GM18870 (cell line): ENCODE measurements around the gene SUGP1.

Source experiments
- ATAC-seq: cut with Tn5 transposase; IDR thresholded peaks from one replicate; pipeline ENCODE4 v1.9.1; 2021; ENCODE audit warnings: moderate library complexity; ENCODE audit not compliant: unreplicated experiment

SUGP1 gene

GRCh38 chr19:19304186-19304965, 15.9 kb downstream of the SUGP1 start:
- ATAC-seq, result no peak

- no peak for ATAC-seq
Measured at GRCh38 chr19:19303411-19303810, 16.9 kb downstream of the SUGP1 start.

GRCh38 chr19:19300613-19301012, 19.7 kb downstream of the SUGP1 start:
- no peak for ATAC-seq

GRCh38 chr19:19297759-19298158, 22.6 kb downstream of the SUGP1 start:
- no peak for ATAC-seq

- no peak for ATAC-seq
Measured at GRCh38 chr19:19296953-19297689, 23.2 kb downstream of the SUGP1 start.

- ATAC-seq, result no peak
Measured at GRCh38 chr19:19294914-19295313, 25.4 kb downstream of the SUGP1 start.

GRCh38 chr19:19292607-19293006, 27.7 kb downstream of the SUGP1 start:
- no peak for ATAC-seq

- ATAC-seq, result no peak
Measured at GRCh38 chr19:19285686-19286085, 34.6 kb downstream of the SUGP1 start.

- no peak for ATAC-seq
Measured at GRCh38 chr19:19280561-19280960, 39.7 kb downstream of the SUGP1 start.

GRCh38 chr19:19279853-19280252, 40.5 kb downstream of the SUGP1 start:
- no peak for ATAC-seq

- no peak for ATAC-seq
Measured at GRCh38 chr19:19279062-19279612, 41.2 kb downstream of the SUGP1 start.

GRCh38 chr19:19278315-19278714, 42.0 kb downstream of the SUGP1 start:
- ATAC-seq, result no peak

- ATAC-seq, result no peak
Measured at GRCh38 chr19:19276851-19277250, 43.5 kb downstream of the SUGP1 start.

GRCh38 chr19:19276386-19276785, 43.9 kb downstream of the SUGP1 start:
- no peak for ATAC-seq

GRCh38 chr19:19274716-19275565, 45.4 kb downstream of the SUGP1 start:
- ATAC-seq, result no peak

GRCh38 chr19:19274146-19274545, 46.2 kb downstream of the SUGP1 start:
- ATAC-seq, result no peak

GRCh38 chr19:19271828-19272599, 48.3 kb downstream of the SUGP1 start:
- no peak for ATAC-seq

- ATAC-seq, result no peak
Measured at GRCh38 chr19:19270749-19271571, 49.3 kb downstream of the SUGP1 start.

- no peak for ATAC-seq
Measured at GRCh38 chr19:19269952-19270694, 50.2 kb downstream of the SUGP1 start.
